Mesenchymal stem cell (in vitro differentiated cells and primary cell): ENCODE results near the gene UBE2L5.
"Not testable (repeated sequence)": the region's sequence is repeated elsewhere in the genome, so short reads cannot be mapped to it uniquely, and the experiment has no call there.

Experiments used
- DNase-seq: peaks from one replicate; pipeline ENCODE4 v3.0.0-alpha.2; 2013
- H2AFZ ChIP-seq: one replicate; pipeline ENCODE4 v1.6.1; 2013; ENCODE audit warnings: low read depth, mild to moderate bottlenecking, control low read depth, inconsistent platforms, low read length, moderate library complexity
- H2AK5ac ChIP-seq: 2 replicates; pipeline ENCODE4 v1.6.1; 2013; ENCODE audit warnings: low read length, moderate library complexity, mild to moderate bottlenecking, inconsistent platforms; ENCODE audit not compliant: severe bottlenecking
- H2BK120ac ChIP-seq: one replicate; pipeline ENCODE4 v1.6.1; 2013; ENCODE audit warnings: low read depth, mild to moderate bottlenecking, inconsistent platforms, low read length, moderate library complexity
- H2BK12ac ChIP-seq, 2 experiments: one replicate each; pipeline ENCODE4 v1.6.1; 2013; ENCODE audit warnings: inconsistent platforms in 2 of 2, low read length in 2 of 2, mild to moderate bottlenecking in 2 of 2, moderate library complexity in 2 of 2, control low read depth in 1 of 2
- H2BK15ac ChIP-seq: one replicate; pipeline ENCODE4 v1.6.1; 2013; ENCODE audit warnings: mild to moderate bottlenecking, low read depth, inconsistent platforms; ENCODE audit not compliant: poor library complexity, severe bottlenecking
- H2BK5ac ChIP-seq: 2 replicates; pipeline ENCODE4 v1.6.1; 2013; ENCODE audit warnings: low read depth, mild to moderate bottlenecking, low read length, control low read depth, inconsistent platforms; ENCODE audit not compliant: poor library complexity, severe bottlenecking
- H3K14ac ChIP-seq, 2 experiments: one replicate each; pipeline ENCODE4 v1.6.1; 2013; ENCODE audit warnings: inconsistent platforms in 2 of 2, low read length in 2 of 2, control low read depth in 1 of 2, mild to moderate bottlenecking in 1 of 2, moderate library complexity in 1 of 2
- H3K18ac ChIP-seq, 2 experiments: one replicate each; pipeline ENCODE4 v1.6.1; 2013; ENCODE audit warnings: inconsistent platforms in 2 of 2, low read length in 2 of 2, control low read depth in 1 of 2, low read depth in 1 of 2, mild to moderate bottlenecking in 1 of 2
- H3K23ac ChIP-seq, 2 experiments: one replicate each; pipeline ENCODE4 v1.6.1; 2013; ENCODE audit warnings: inconsistent platforms in 2 of 2, low read length in 2 of 2, mild to moderate bottlenecking in 2 of 2, moderate library complexity in 2 of 2, control low read depth in 1 of 2
- H3K27ac ChIP-seq: 2 replicates; pipeline ENCODE4 v1.5.1; 2013; ENCODE audit warnings: mild to moderate bottlenecking, moderate library complexity, low read length, control low read depth, inconsistent platforms; ENCODE audit not compliant: poor library complexity, severe bottlenecking
- H3K27me3 ChIP-seq, 2 experiments: 2 replicates each; pipeline versions ENCODE4 v1.6.1 to v1.7.0; 2013; ENCODE audit warnings: low read length in 2 of 2, mild to moderate bottlenecking in 2 of 2, moderate library complexity in 2 of 2, control low read depth in 1 of 2, inconsistent platforms in 1 of 2; ENCODE audit not compliant: control insufficient read depth in 1 of 2, insufficient read depth in 1 of 2
- H3K36me3 ChIP-seq, 2 experiments: 2 replicates each; pipeline versions ENCODE4 v1.6.1 to v1.7.0; 2013; ENCODE audit warnings: low read length in 2 of 2, control low read depth in 1 of 2, inconsistent platforms in 1 of 2, low read depth in 1 of 2, mild to moderate bottlenecking in 1 of 2; ENCODE audit not compliant: insufficient read depth in 2 of 2, control insufficient read depth in 1 of 2
- H3K4ac ChIP-seq, 2 experiments: one replicate each; pipeline ENCODE4 v1.6.1; 2013; ENCODE audit warnings: inconsistent platforms in 2 of 2, low read length in 2 of 2, mild to moderate bottlenecking in 2 of 2, moderate library complexity in 2 of 2, control low read depth in 1 of 2, low read depth in 1 of 2
- H3K4me1 ChIP-seq: 2 replicates; pipeline ENCODE4 v1.6.1; 2013; ENCODE audit warnings: low read depth, low read length, control low read depth; ENCODE audit not compliant: control insufficient read depth, insufficient read depth
- H3K4me2 ChIP-seq: 2 replicates; pipeline ENCODE4 v1.6.1; 2013; ENCODE audit warnings: low read length, mild to moderate bottlenecking, inconsistent platforms; ENCODE audit not compliant: poor library complexity, severe bottlenecking
- H3K4me3 ChIP-seq, 2 experiments: 2 replicates each; pipeline versions ENCODE4 v1.5.1 to v1.7.0; 2013; ENCODE audit warnings: low read length in 2 of 2, mild to moderate bottlenecking in 2 of 2, control low read depth in 1 of 2, low read depth in 1 of 2; ENCODE audit not compliant: insufficient read depth in 1 of 2
- H3K79me1 ChIP-seq: replicated peaks from 2 replicates; pipeline ENCODE4 v1.6.1; 2013; ENCODE audit warnings: mild to moderate bottlenecking, control low read depth, low read length, inconsistent platforms; ENCODE audit not compliant: poor library complexity, severe bottlenecking
- H3K9ac ChIP-seq: 2 replicates; pipeline ENCODE4 v1.7.0; 2013; ENCODE audit warnings: mild to moderate bottlenecking, low read length, moderate library complexity
- H3K9me3 ChIP-seq: 2 replicates; pipeline ENCODE4 v1.7.0; 2013; ENCODE audit warnings: mild to moderate bottlenecking, low read length; ENCODE audit not compliant: control insufficient read depth
- H4K8ac ChIP-seq: one replicate; pipeline ENCODE4 v1.6.1; 2013; ENCODE audit warnings: inconsistent platforms, mild to moderate bottlenecking, low read length, moderate library complexity
- H4K91ac ChIP-seq: one replicate; pipeline ENCODE4 v1.6.1; 2013; ENCODE audit warnings: mild to moderate bottlenecking, low read length, inconsistent platforms
- whole genome bisulfite sequencing: methylation state at CpG from one replicate; pipeline ENCODE4 v1.1.7; 2013; ENCODE audit warnings: mixed read lengths; 5-methylcytosine and 5-hydroxymethylcytosine counted together

Gene UBE2L5

DNA sequence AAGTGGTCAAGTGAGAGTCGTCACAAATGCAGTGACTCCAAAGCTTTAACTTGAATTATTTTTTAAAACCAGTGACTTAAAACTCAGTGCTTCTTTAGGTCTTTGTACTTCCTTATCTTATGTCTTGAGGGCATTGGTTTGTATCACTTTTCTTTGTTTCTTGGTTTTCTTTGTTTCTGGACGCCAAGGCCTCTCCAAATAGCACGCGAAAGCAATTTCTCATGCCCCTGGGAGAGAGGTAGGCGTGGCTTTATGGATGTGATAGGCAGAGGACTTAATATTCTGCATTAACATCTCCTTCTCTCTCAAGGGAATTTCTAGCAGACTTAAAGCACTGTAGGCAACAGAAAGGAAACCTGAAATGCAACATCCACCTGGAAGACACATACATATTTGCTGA is 20.6 kb downstream of the UBE2L5 start:
- Histone ChIP-seq H2BK120ac (no peak overlapping the region), H3K4me2 (no peak overlapping the region), H3K14ac (no peak overlapping the region), H3K18ac (no peak overlapping the region), H3K4me3 (no peak overlapping the region), H3K9ac (no peak overlapping the region), H3K23ac (no peak overlapping the region), H2BK12ac (no peak overlapping the region), H3K79me1 (no peaks in the 10 kb centered on the region), H2AK5ac (peak overlapping the region; percentile 67), H3K9me3 (peaks cover 3% of the 10 kb centered on the region), H2BK15ac (no peak overlapping the region), H3K36me3 (no peaks in the 10 kb centered on the region), H2BK5ac (no peak overlapping the region), H3K4ac (no peak overlapping the region), H3K27ac (no peak overlapping the region), H3K4me1 (peaks cover 12% of the 10 kb centered on the region), H2AFZ (no peak overlapping the region), H3K27me3 (no peaks in the 10 kb centered on the region), H4K8ac (no peak overlapping the region), H4K91ac (no peak overlapping the region)
- no peak for DNase-seq
- WGBS = 92% methylated on average over 2 of the region's 5 CpGs

DNA sequence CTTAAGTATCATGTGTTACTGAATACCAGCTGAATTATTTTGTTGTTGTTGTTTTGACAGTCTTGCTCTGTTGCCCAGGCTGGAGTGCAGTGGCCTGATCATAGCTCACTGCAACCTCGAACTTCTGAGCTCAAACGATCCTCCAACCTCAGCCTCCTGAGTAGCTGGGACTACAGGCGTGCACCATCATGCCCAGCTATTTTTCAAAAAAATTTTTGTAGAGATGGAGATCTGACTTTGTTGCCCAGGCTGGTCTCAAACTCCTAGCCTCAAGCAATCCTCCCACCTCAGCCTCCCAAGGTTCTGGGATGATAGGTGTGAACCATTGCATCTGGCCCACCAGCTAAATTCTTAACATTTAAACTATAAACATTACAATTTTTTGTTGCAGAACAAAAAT is 21.2 kb downstream of the UBE2L5 start:
- H3K9me3 ChIP-seq, H3K23ac ChIP-seq, H3K36me3 ChIP-seq, DNase-seq, H3K18ac ChIP-seq, H3K4me2 ChIP-seq, H3K14ac ChIP-seq, H3K4me3 ChIP-seq, H3K4ac ChIP-seq, H4K8ac ChIP-seq, H3K79me1 ChIP-seq, H2BK15ac ChIP-seq, H3K9ac ChIP-seq, H2AK5ac ChIP-seq, H2BK5ac ChIP-seq, H3K27me3 ChIP-seq, H4K91ac ChIP-seq, H2AFZ ChIP-seq, H3K27ac ChIP-seq, H2BK12ac ChIP-seq, H2BK120ac ChIP-seq: not testable (repeated sequence)
- H3K4me1 ChIP-seq = peaks cover 12% of the 10 kb centered on the region
- 93% methylated on average over 3 of the region's 3 CpGs for WGBS

DNA sequence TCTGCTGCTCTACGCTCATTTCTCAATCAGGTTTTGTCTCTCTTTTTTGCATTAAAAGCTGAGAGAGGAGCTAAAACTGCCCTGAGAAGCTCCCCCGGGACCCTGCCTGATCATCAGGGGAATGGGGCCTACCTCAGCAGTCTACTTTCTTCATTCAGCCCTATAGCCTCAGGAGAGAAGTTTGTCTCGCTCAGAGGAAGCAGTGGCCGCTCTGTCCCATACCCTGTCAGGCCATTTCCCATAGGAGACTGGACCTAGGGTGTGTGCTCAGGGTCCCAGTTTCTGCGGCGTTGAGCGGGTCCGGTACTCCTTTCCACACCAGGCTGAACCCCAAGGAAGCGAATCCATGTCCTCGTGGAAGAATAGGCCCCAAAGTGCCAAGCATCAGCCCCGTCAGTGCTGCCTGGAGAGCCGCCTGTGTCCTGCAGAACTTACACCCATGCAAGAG is 21.7 kb downstream of the UBE2L5 start:
- H3K27me3 ChIP-seq = no peaks in the 10 kb centered on the region
- peak overlapping the region in 1 of 2 experiments; percentile 70 for H2BK12ac ChIP-seq
- H3K4ac ChIP-seq = peak overlapping the region; percentile 7 to 33
- H3K18ac ChIP-seq = peak overlapping the region; percentile 5 to 69
- H3K14ac ChIP-seq = peak overlapping the region in 1 of 2 experiments; percentile 73
- no peak overlapping the region for H3K4me2 ChIP-seq
- H3K4me1 ChIP-seq = peaks cover 12% of the 10 kb centered on the region
- H2AFZ ChIP-seq = no peak overlapping the region
- H2AK5ac ChIP-seq = peak overlapping the region; percentile 1
- WGBS = 98% methylated on average over 12 of the region's 12 CpGs
- H2BK120ac ChIP-seq = no peak overlapping the region
- H2BK5ac ChIP-seq = no peak overlapping the region
- peaks cover 3% of the 10 kb centered on the region for H3K9me3 ChIP-seq
- H3K27ac ChIP-seq = no peak overlapping the region
- no peak overlapping the region for H2BK15ac ChIP-seq
- H4K91ac ChIP-seq = peak overlapping the region; percentile 34
- no peaks in the 10 kb centered on the region for H3K36me3 ChIP-seq
- H3K9ac ChIP-seq = no peak overlapping the region
- H3K4me3 ChIP-seq = no peak overlapping the region
- DNase-seq = no peak
- H4K8ac ChIP-seq = no peak overlapping the region
- H3K23ac ChIP-seq = no peak overlapping the region
- no peaks in the 10 kb centered on the region for H3K79me1 ChIP-seq

- Histone ChIP-seq H3K9me3 (peaks cover 3% of the 10 kb centered on the region), H3K14ac (peak overlapping the region in 1 of 2 experiments; percentile 15), H3K4me3 (peak overlapping the region; percentile 29 to 61), H2AFZ (peak overlapping the region; percentile 69), H3K18ac (peak overlapping the region; percentile 80 to 91), H3K23ac (no peak overlapping the region), H2AK5ac (peak overlapping the region; percentile 15), H4K91ac (peak overlapping the region; percentile 18), H2BK5ac (peak overlapping the region; percentile 71), H3K27ac (peak overlapping the region; percentile 95), H3K36me3 (no peaks in the 10 kb centered on the region), H3K4ac (peak overlapping the region in 1 of 2 experiments; percentile 54), H3K4me1 (peaks cover 12% of the 10 kb centered on the region), H2BK15ac (no peak overlapping the region), H2BK120ac (peak overlapping the region; percentile 34), H2BK12ac (peak overlapping the region in 1 of 2 experiments; percentile 63), H3K79me1 (no peaks in the 10 kb centered on the region), H4K8ac (peak overlapping the region; percentile 91), H3K27me3 (no peaks in the 10 kb centered on the region), H3K4me2 (peak overlapping the region; percentile 68), H3K9ac (peak overlapping the region; percentile 69)
- 6% methylated on average over 7 of the region's 7 CpGs for WGBS
- no peak for DNase-seq
These were observed 23.8 kb downstream of the UBE2L5 start for GRCh38 chr13:30446126-30446500.
